8988T (cell line): Measurements from ENCODE around the gene BNC2.

Source experiments
- DNase-seq: peaks from one replicate; pipeline ENCODE4 v3.0.0; 2011

The BNC2 gene

DNA sequence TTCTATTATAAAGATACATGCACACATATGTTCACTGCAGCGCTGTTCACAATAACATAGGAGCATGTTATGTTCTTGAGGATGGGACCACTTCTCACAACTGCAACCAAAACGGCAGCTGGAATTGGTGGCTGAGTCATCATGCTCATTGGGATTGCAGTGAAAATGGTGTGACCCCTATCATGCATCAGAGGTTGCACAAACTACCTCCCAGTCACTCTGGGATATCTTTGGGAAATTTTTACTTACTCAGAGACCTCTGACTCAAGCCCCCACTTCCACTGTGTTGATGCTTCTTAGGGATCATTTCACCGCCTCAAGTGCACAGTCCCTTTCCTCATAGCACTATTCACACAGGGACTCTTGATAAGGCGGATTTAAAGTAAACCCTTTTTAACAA lies 474.1 kb downstream of the BNC2 start:
- no peak for DNase-seq

DNA sequence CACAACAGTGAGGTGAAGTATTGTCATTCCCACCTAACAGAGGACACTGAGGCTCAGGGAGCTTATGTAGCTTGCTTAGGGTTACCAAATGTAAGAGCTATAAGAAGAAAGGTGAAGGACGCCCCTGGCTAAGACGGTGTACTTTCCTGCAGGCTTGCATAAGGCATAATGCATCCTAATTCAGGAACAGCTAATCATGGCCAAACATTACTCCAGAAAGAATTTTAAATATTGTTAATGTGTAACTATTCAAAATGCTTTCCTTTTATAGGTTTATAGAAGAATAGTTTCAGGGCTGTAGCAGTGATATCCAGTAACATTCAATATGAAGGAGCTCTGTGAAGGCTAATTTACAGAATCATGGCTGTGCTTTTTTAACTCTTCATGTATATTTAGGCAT lies 479.1 kb downstream of the BNC2 start:
- no peak for DNase-seq

GRCh38 chr9:16387382-16387781 lies 483.1 kb downstream of the BNC2 start:
- no peak for DNase-seq

GRCh38 chr9:16386827-16387077 lies 483.7 kb downstream of the BNC2 start:
- no peak for DNase-seq

DNA sequence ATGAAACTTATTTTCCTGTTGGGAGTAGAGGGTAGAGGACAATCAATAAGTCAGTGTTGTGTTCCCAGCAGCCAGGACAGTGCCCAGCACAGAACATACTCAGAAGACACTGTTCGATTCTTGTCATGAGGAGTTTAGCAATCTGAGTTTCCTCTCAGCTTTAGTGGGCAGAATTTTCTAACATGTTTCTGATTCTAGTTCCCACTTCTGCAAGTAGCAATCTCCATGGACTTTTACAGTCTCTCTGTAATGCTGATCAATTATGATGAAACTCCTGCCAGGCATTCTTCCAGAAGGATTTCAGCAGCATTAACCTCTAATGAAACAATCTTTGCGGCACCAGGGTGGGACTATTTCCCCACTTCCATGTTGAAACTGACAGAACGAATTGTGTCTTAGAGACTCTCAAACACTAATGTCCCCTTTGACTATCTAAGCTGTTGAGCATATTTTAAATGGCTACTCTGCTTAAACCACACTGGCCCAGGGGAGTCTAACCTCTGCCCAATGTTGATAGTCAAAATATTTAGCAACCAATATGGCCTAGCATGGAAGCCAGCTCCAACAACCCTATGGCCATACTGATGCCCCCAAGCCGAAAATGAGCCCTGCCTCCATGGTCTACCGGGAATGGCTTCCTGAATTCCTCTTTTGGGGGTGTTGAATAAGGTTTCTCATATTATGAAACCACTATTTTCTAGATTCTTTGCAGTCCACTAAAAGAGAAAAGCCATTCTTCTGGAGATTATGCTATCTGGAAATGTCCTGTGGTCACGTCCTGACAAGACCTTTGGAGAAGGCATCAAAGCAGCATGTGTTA lies 484.3 kb downstream of the BNC2 start:
- no peak for DNase-seq

- DNase-seq, result no peak
Measured at GRCh38 chr9:16385590-16385989, 484.9 kb downstream of the BNC2 start.

- DNase-seq, result no peak
Measured at GRCh38 chr9:16384993-16385392, 485.5 kb downstream of the BNC2 start.

- DNase-seq, result no peak
Measured at GRCh38 chr9:16377311-16377710, 493.2 kb downstream of the BNC2 start.

DNA sequence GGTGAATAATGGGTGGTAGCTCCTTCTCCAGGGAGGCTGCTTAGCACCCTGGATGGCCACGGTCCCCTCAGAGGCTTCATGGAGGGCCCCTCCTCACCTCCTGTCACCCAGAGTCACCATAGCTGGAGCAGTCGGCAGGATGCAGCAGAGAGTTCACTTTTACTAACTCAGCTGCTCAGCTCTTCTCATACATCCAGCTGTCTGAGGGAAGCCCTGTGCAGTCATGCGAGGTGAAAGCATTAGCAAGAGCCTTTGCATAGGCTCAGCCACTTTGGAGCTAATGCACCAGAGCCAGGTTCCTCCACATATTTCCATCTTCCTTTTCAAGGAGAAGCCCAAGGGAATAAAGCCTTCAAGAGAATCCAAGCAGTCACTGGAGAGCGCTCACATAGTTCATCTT lies 499.2 kb downstream of the BNC2 start:
- no peak for DNase-seq

DNA sequence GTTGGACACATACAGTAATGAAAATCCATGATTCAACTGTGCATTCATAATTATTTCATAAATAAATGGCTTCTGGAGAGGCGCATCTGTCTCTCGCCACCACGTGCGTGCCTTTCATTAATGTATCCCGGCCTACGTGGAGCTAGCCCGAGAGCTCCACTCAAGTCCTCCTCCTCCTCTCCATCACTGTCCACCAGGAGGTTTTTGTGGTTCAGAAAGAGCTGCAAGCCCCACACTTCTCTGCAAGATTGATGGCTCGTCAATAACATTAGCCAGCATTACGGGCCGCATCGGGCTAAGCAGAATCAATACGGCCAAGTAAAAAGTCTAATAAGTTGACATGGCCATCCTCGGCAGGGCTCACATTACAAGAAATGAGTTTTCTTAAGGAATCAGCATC lies 499.8 kb downstream of the BNC2 start:
- DNase-seq, result no peak

DNA sequence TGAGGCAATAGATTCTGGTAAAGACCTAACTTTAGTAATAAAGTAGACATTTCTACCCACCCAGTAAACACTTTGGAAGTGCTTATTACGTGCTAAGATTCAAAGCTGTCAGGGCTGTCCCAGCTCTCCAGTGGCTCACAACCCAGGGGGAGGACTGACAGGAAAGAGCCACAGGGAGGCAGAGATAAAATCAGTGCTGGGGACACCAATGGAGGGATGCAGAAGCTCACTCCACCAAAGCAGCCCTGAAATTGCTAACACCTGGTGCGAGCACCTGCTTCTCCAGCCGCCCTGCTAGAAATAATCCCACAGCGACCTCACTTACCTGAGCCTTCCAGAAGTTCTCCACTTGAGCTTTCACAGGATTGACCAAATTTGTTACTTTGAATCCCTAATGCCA lies 501.0 kb downstream of the BNC2 start:
- no peak for DNase-seq

DNA sequence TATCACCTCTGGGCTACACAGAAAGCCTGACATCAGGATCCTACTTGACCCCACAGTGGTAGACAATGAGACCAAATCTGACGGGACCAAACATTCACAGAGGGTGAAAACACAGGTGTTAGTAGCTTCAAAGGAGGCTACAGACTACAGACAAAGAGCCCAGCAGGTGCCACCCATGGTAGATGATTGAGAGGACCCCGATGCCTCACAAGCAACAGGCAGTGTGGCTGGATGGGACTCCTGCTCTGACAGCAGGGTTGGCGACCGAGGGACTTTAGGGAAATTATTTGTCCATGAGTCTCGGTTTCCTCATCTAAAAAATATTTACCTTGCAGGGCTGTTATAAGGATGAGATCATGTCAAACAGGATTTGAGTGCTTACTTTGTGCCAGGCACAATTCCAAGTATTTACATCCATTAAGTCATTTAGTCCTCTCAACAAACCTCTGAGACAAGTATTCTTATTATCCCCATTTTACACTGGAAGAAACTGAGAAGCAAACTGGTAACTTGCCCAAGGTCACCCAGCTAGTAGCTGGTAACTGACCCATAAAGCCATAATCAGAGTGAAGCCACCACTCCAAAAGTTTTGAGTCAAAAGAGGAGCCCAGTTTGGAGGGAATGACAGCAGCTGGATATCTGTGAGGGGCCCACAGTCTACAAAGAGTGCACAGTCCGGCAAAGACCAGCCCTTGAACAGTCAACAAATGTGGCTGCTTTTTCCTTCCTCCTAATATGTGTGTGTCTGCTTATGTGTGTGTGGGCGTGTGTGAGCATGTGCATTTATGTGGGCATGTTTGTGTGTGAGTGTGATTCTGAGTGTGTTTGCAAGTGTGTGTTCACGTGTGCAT lies 502.0 kb downstream of the BNC2 start:
- peak; percentile 22 for DNase-seq

GRCh38 chr9:16367605-16368231 lies 502.8 kb downstream of the BNC2 start:
- no peak for DNase-seq

- no peak for DNase-seq
Measured at GRCh38 chr9:16364347-16364746, 506.1 kb downstream of the BNC2 start.

- DNase-seq, result no peak
Measured at GRCh38 chr9:16363916-16364315, 506.6 kb downstream of the BNC2 start.

DNA sequence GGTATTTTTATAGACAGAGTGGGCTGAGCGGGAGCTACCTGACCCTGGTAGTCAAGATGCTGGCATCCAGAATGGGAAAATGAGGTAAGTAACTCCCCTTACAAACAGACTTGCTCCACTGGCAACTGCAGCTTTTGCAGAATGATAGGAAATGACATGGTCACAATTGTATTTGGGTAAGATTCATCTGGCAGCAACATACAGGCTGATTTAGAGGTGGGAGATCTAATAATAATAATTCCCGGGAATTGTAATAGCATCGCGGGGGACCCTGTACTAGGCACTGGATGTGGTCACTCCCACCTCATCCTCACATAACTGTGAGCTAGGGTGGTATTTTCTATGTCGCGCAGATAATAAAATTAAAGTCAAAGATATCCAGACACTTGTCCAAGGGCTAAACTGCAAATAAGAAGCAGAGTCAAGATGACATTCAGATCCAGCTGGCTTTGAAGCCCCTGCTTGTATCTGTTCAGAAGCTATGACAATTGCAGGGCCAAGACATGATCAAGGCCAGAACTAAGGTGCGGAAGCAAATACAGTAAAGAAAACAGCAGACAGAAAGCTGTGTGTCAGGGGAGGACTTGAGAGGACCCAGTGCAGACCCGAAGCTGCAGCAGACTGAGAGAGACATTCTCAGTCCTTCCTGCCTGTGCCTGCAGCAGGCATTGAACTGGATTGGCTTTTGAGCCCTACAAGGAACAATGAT lies 507.2 kb downstream of the BNC2 start:
- DNase-seq, result no peak

DNA sequence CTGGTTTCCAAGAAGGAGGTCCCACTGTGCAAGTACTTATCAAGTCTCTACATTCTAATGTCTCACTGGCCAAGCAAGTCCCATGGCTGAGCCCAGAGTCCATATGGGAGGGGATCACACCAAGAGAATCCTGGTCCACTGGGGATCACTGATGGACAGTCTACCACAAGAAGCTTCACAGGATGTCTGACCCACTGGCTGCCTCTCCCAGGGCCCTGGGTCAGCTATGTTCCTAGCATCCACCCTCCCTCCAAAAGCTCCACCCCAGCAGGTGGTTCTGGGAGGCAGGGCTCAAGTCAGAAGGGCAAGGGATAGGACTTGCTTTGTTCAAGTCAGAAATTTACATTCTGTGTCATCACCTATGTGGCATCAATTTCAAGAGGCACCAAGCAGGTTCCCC lies 508.5 kb downstream of the BNC2 start:
- DNase-seq, result no peak

GRCh38 chr9:16361118-16361517 lies 509.4 kb downstream of the BNC2 start:
- no peak for DNase-seq

GRCh38 chr9:16360247-16360646 lies 510.2 kb downstream of the BNC2 start:
- no peak for DNase-seq
